NCI-H2171 treated with DMSO at 0.1 percent for 48 hours (cell line): Measurements from ENCODE around the gene SHPK.

Source experiments
- DNase-seq: peaks from one replicate; lab custom pipeline; 2025; lab: John Stamatoyannopoulos, UW

SHPK gene

GRCh38 chr17:3660311-3660891 is 24.4 kb upstream of the SHPK start:
- no peak for DNase-seq

GRCh38 chr17:3659541-3660111 is 23.6 kb upstream of the SHPK start:
- DNase-seq, result no peak

- no peak for DNase-seq
These were observed 22.9 kb upstream of the SHPK start for GRCh38 chr17:3658784-3659449.

GRCh38 chr17:3657874-3658783 is 22.1 kb upstream of the SHPK start:
- DNase-seq, result no peak

GRCh38 chr17:3657588-3657869 is 21.5 kb upstream of the SHPK start:
- no peak for DNase-seq

GRCh38 chr17:3656755-3657587 is 20.9 kb upstream of the SHPK start:
- DNase-seq, result no peak

- no peak for DNase-seq
These were observed 20.3 kb upstream of the SHPK start for GRCh38 chr17:3656353-3656752.

- no peak for DNase-seq
These were observed 19.7 kb upstream of the SHPK start for GRCh38 chr17:3655766-3656165.

- peak; percentile 15 for DNase-seq
These were observed 11.9 kb upstream of the SHPK start for GRCh38 chr17:3647769-3648555.

- DNase-seq, result no peak
These were observed 11.2 kb upstream of the SHPK start for GRCh38 chr17:3647251-3647650.

- DNase-seq, result no peak
These were observed 9.3 kb upstream of the SHPK start for GRCh38 chr17:3645310-3645709.

- no peak for DNase-seq
These were observed 7.9 kb upstream of the SHPK start for GRCh38 chr17:3643889-3644349.

GRCh38 chr17:3641717-3642486 is 5.9 kb upstream of the SHPK start:
- no peak for DNase-seq

GRCh38 chr17:3641014-3641413 is 5.0 kb upstream of the SHPK start:
- no peak for DNase-seq

- peak; percentile 23 for DNase-seq
These were observed 4.0 kb upstream of the SHPK start for GRCh38 chr17:3639981-3640596.

- DNase-seq, result no peak
These were observed 891 bp upstream of the SHPK start for GRCh38 chr17:3636908-3637373.

GRCh38 chr17:3635474-3636153 is 436 bp downstream of the SHPK start:
- DNase-seq, result peak; percentile 45

GRCh38 chr17:3632287-3632686 is 3.8 kb downstream of the SHPK start:
- no peak for DNase-seq

- no peak for DNase-seq
These were observed 5.3 kb downstream of the SHPK start for GRCh38 chr17:3630781-3631180.
